NCI-H1436 (cell line): Measurements from ENCODE around the gene ARL17B.
"Not testable (repeated sequence)": the region's sequence is repeated elsewhere in the genome, so short reads cannot be mapped to it uniquely, and the experiment has no call there.

Experiments used
- DNase-seq: peaks from one replicate; lab custom pipeline; 2025; lab: John Stamatoyannopoulos, UW

Gene ARL17B

DNA sequence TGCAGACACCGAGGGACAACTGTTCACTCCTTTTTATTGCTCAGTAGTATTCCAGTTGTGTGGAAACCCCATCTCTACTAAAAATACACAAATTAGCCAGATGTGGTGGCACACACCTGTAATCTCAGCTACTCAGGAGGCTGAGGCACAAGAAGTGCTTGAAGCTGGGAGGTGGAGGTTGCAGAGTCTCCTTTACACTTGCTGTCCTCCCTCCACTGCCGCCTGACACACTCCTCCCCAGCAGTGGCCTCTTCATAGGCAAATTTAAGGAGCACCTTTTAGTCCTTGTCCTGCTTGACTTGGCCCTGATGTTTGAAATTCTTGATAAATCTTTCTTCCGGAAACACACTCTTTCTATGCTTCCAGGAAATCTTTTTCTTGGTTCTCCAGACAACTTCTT, 112.4 kb downstream of the ARL17B start:
- DNase-seq, result not testable (repeated sequence)

DNA sequence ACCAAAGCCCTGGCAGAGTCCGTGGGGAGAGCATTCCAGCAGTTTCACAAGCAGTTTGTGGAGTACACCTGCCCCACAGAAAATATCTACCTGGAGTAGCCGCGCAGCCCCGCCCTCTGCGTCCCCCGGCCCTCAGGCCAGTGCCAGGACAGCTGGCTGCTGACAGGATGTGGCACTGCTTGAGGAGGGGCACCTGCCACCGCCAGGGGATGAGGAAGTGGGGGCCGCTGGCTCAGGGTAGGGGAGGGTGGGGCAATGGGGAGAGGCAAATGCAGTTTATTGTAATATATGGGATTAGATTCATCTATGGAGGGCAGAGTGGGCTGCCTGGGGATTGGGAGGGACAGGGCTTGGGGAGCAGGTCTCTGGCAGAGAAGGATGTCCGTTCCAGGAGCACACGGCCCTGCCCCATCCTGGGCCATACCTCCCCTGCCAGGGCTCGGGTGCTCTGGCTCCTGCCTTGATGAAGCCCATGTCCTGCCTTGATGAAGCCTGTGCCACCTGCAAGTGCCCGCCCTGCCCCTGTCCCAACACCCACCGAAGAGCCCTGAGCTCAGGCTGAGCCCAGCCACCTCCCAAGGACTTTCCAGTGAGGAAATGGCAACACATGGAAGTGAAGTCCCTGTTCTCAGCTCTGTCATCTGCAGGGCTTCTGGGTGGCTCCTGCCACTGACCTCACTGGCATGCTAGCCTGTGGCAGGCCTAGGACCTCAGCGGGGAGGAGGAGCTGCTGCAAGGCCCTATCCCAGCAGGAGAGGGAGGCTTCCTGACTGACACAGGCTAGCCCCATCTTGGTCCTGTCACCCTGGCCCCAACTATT, 116.4 kb downstream of the ARL17B start:
- DNase-seq, result not testable (repeated sequence)

DNA sequence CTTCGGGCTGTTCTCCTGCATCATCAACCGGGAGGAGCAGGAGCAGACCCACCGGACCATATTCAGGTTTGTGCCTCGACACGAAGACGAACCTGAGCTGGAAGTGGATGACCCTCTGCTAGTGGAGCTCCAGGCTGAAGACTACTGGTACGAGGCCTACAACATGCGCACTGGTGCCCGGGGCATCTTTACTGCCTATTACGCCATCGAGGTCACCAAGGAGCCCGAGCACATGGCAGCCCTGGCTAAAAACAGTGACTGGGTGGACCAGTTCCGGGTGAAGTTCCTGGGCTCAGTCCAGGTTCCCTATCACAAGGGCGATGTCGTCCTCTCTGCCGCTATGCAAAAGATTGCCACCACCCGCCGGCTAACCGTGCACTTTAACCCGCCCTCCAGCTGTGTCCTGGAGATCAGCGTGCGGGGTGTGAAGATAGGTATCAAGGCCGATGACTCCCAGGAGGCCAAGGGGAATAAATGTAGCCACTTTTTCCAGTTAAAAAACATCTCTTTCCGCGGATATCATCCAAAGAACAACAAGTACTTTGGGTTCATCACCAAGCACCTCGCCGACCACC, 117.1 kb downstream of the ARL17B start:
- DNase-seq, result not testable (repeated sequence)

DNA sequence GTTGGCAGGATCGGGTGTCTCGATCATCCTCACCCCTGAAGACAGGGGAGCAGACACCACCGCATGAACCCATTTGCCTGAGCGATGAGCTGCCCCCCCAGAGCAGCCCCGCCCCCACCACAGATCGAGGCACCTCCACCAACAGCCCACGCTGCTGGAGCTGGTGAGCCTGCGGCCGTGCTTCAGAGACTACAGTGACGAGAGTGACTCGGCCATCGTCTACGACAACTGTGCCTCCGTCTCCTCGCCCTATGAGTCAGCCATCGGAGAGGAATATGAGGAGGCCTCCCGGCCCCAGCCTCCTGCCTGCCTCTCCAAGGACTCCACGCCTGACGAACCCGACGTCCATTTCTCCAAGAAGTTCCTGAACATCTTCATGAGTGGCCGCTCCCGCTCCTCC, 117.6 kb downstream of the ARL17B start:
- DNase-seq, result not testable (repeated sequence)

DNA sequence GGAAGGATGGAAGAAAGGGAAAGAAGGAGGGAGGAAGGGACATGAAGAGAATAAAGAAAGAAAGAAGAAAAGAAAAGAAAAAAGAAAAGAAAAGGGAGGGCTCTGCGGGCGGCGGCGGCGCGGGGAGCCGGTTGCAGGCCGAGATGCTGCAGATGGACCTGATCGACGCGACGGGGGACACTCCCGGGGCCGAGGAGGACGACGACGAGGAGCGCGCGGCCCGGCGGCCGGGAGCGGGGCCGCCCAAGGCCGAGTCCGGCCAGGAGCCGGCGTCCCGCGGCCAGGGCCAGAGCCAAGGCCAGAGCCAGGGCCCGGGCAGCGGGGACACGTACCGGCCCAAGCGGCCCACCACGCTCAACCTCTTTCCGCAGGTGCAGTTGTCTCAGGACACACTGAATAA, 118.1 kb downstream of the ARL17B start:
- DNase-seq, result not testable (repeated sequence)

DNA sequence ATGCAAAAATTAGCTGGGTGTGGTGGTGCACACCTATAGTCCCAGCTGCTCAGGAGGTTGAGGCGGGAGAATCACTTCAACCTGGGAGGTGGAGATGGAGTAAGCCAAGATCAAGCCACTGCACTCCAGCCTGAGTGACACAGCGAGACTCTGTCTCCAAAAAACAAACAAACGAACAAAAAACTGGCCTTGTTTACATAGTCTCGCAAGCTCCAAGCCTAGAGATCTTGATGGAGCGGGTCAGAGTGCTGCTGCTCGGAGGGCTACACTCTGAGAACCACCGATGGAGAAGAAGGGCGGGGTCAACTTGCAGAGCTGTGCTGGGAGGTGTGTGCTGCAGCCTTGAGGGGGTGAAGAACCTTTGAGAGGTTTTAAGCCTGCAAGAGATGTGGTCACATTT, 130.2 kb downstream of the ARL17B start:
- not testable (repeated sequence) for DNase-seq

DNA sequence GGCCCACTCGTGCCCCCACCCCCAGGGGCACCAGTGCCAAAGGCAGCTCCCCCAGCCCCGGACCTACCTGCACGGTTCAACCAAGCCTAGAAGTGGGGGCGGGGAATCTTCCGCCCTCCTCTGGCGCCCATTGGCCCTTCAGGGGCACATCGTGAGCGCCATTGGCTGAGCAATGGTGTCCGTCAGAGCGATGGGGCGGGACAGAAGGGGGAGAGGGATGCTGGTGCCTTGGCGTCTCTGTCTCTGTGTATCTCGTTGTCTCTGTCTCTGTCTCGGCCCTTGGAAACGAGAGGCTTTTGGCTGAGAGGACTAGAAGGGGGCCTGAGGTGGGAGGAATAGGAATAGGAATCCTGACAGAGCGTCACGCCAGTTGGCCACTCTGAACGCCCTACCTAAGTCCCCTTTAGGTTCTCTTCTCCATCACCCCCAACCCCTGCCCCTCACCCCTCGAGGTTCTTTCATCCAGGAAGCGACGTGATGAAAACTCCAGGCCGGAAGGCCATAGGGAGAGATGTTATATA, 136.2 kb downstream of the ARL17B start:
- peak; percentile 95 for DNase-seq

DNA sequence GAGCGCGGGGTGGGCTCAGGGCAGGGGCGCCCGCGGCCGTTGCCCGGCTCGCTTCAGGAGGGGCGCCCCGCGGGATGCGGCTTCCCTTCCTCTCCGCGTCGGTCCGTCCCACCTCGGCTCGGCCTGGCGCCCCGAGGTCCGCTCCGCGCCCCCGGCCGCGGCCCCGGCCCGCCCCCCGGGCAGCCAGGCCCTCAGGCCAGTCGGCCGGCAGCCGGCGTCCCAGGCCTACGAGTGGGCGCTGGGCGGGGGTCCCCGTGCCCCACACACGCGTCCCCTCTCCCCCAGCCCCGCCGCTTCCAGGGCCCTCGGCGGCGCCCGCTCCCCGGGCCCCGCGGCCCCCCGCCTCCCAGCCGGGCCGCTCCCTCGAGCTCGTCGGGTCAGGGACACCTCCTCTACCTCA, 136.7 kb downstream of the ARL17B start:
- not testable (repeated sequence) for DNase-seq
